Gastrocnemius medialis (tissue), 4 donors: ENCODE measurements around the gene RAPGEF2. TPM values are rescaled to one million over a fixed set of nuclear protein-coding genes. Genes with fewer than 3 reads are reported as not detected.

ENCODE experiments used
- ATAC-seq, 2 donors: fragments of 150-250 bp; one replicate each; pipeline ENCODE4 v1.9.1; 2016
- DNase-seq, 2 donors: peaks; one replicate each; pipeline ENCODE4 v3.0.0-alpha.2; 2019
- H3K27ac ChIP-seq, 4 donors: fragments of 200-600 bp; sonication (generic); 1 replicate in 1 of 4; 2 replicates in 3 of 4; pipeline ENCODE4 v1.5.1; 2016 to 2018; ENCODE audit warnings: mild to moderate bottlenecking in 2 of 4, moderate library complexity in 1 of 4
- H3K27me3 ChIP-seq, 3 donors: fragments of 200-600 bp; sonication (generic) in 2 of 3; 1 replicate in 1 of 3; 2 replicates in 2 of 3; pipeline versions ENCODE4 v1.5.1 to v1.6.0; 2016 to 2019; ENCODE audit warnings: mild to moderate bottlenecking in 1 of 3, moderate library complexity in 1 of 3
- H3K36me3 ChIP-seq, 2 donors: fragments of 200-600 bp; sonication (generic) in 1 of 2; one replicate each; pipeline ENCODE4 v1.5.1; 2017 to 2018
- H3K4me1 ChIP-seq, 2 donors: fragments of 200-600 bp; sonication (generic) in 1 of 2; one replicate each; pipeline ENCODE4 v1.5.1; 2016 to 2017; ENCODE audit warnings: mild to moderate bottlenecking in 2 of 2
- H3K4me3 ChIP-seq, 4 donors: fragments of 200-600 bp; sonication (generic) in 3 of 4; 1 replicate in 1 of 4; 2 replicates in 3 of 4; pipeline ENCODE4 v1.5.1; 2016 to 2019; ENCODE audit warnings: mild to moderate bottlenecking in 2 of 4
- H3K9me3 ChIP-seq, 3 donors: fragments of 200-600 bp; sonication (generic) in 2 of 3; 1 replicate in 1 of 3; 2 replicates in 2 of 3; pipeline ENCODE4 v1.5.1; 2016 to 2019
- POLR2A ChIP-seq, 2 donors: fragments of 450-650 bp; IDR thresholded peaks; one replicate each; pipeline ENCODE4 v1.6.1; 2017; ENCODE audit warnings: antibody characterized with exemption in 2 of 2, mild to moderate bottlenecking in 2 of 2, moderate library complexity in 2 of 2
- in situ Hi-C, 4 donors: fragments of 200-750 bp; cut with MboI; loops; one replicate each; pipeline versions ENCODE4 v1.15.0 to v1.8.0; 2017; ENCODE audit warnings: low sequenced_read_pairs in 4 of 4
- intact Hi-C: fragments of 100-400 bp; cut with DNase I; formaldehyde crosslinking; loops from one replicate; pipeline ENCODE4 v1.15.1; 2023; ENCODE audit warnings: low total_unique reads
- total RNA-seq, 4 donors: library from RNA; depleted of rRNA; stranded (reverse); fragments of >200 nt; gene quantifications; one replicate each; pipeline versions ENCODE4 v1.1.0 to v1.2.3, GENCODE V29; 2016
- TF ChIP-seq, protein P1 (sequence below), 5 experiments: fragments of 450-650 bp in 3 of 5; fragments of 200-600 bp in 2 of 5; sonication (generic) in 2 of 5; IDR thresholded peaks in 4 of 5; conservative IDR thresholded peaks in 1 of 5; 1 replicate in 4 of 5; 2 replicates in 1 of 5; pipeline ENCODE4 v1.5.1; 2016 to 2019; ENCODE audit warnings: antibody characterized with exemption in 5 of 5, mild to moderate bottlenecking in 3 of 5, moderate library complexity in 3 of 5

RAPGEF2 gene
- total RNA-seq, 4 donors from 2014 or later, result 32.9 to 42.3 (median 38.7) TPM

GRCh38 chr4:159239629-159240028, 136.8 kb downstream of the RAPGEF2 start:
- H3K27me3 ChIP-seq, result no peaks in the 10 kb centered on the region
- in situ Hi-C loops (no loop called here), intact Hi-C loops (no loop called here)
- ATAC-seq, result no peak
- DNase-seq, result no peak
- no peaks in the 10 kb centered on the region for H3K9me3 ChIP-seq
- peaks cover 0 to 8% of the 10 kb centered on the region in 2 donors for H3K36me3 ChIP-seq
- H3K4me1 ChIP-seq, result peaks cover 24 to 39% of the 10 kb centered on the region in 2 donors
- TF ChIP-seq, protein P1, sequence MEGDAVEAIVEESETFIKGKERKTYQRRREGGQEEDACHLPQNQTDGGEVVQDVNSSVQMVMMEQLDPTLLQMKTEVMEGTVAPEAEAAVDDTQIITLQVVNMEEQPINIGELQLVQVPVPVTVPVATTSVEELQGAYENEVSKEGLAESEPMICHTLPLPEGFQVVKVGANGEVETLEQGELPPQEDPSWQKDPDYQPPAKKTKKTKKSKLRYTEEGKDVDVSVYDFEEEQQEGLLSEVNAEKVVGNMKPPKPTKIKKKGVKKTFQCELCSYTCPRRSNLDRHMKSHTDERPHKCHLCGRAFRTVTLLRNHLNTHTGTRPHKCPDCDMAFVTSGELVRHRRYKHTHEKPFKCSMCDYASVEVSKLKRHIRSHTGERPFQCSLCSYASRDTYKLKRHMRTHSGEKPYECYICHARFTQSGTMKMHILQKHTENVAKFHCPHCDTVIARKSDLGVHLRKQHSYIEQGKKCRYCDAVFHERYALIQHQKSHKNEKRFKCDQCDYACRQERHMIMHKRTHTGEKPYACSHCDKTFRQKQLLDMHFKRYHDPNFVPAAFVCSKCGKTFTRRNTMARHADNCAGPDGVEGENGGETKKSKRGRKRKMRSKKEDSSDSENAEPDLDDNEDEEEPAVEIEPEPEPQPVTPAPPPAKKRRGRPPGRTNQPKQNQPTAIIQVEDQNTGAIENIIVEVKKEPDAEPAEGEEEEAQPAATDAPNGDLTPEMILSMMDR (IDR thresholded peaks at IDR 0.05 in 4 of 5, conservative IDR thresholded peaks at IDR 0.05 in 1 of 5), result no peak
- TF ChIP-seq POLR2A (IDR thresholded peaks at IDR 0.05), result no peak
- peak overlapping the region; percentile 4 to 48 (median 29) for H3K27ac ChIP-seq
- H3K4me3 ChIP-seq, result no peak overlapping the region

DNA sequence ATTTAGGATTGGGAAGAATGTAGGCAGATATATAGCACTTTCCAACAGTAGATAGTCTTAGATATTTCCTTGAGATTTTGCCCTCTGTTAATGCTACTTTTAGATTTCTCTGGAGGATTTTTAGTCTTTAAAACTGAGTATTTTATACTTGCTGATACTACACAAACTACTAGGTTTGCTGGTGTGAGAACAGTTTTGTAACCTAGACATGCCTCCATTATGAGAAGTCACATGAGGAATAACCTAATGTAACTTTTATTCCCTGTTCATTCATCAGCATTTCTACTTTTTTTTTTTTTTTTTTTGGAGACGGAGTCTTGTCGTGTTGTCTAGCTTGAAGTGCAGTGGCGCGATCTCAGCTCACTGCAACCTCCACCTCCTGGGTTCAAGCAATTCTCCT, 137.2 kb downstream of the RAPGEF2 start:
- peaks cover 0 to 8% of the 10 kb centered on the region in 2 donors for H3K36me3 ChIP-seq
- intact Hi-C loops, result no loop called here
- DNase-seq (no peak), ATAC-seq (no peak)
- peak overlapping the region; percentile 4 to 48 (median 27) for H3K27ac ChIP-seq
- TF ChIP-seq, protein P1 (IDR thresholded peaks at IDR 0.05 in 4 of 5, conservative IDR thresholded peaks at IDR 0.05 in 1 of 5), result no peak
- no peak for TF ChIP-seq POLR2A (IDR thresholded peaks at IDR 0.05)
- no peaks in the 10 kb centered on the region for H3K9me3 ChIP-seq
- H3K27me3 ChIP-seq, result no peaks in the 10 kb centered on the region
- peaks cover 21 to 35% of the 10 kb centered on the region in 2 donors for H3K4me1 ChIP-seq
- H3K4me3 ChIP-seq, result no peak overlapping the region
- in situ Hi-C loops, result no loop called here

DNA sequence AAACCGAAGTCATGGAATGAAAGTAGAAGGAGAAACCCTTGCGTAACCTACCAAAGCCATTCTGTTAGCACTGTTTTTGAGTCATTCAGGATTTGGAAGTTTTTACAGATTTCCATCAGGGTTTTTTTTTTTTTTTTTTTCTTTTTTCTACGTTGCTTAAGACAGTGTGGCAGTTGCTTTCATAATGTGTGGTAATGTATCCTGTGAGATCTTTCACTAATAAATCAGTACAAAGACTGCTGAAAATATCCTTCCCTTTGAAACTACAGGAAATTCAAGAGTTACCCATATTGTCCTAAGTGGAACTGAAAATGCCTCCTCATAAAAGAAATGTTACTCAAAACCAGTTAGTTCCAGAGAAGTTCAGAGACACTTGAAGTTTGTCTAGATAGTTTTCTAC, 137.8 kb downstream of the RAPGEF2 start:
- TF ChIP-seq, protein P1 (IDR thresholded peaks at IDR 0.05 in 4 of 5, conservative IDR thresholded peaks at IDR 0.05 in 1 of 5), result no peak
- no peak for TF ChIP-seq POLR2A (IDR thresholded peaks at IDR 0.05)
- Histone ChIP-seq H3K27me3 (no peaks in the 10 kb centered on the region), H3K36me3 (peaks cover 0 to 8% of the 10 kb centered on the region in 2 donors), H3K9me3 (no peaks in the 10 kb centered on the region), H3K27ac (peak overlapping the region; percentile 20 to 48 (median 38)), H3K4me1 (peaks cover 14 to 28% of the 10 kb centered on the region in 2 donors), H3K4me3 (no peak overlapping the region)
- in situ Hi-C loops, result no loop called here
- intact Hi-C loops, result no loop called here
- DNase-seq (no peak), ATAC-seq (peak; percentile 29 to 34)

DNA sequence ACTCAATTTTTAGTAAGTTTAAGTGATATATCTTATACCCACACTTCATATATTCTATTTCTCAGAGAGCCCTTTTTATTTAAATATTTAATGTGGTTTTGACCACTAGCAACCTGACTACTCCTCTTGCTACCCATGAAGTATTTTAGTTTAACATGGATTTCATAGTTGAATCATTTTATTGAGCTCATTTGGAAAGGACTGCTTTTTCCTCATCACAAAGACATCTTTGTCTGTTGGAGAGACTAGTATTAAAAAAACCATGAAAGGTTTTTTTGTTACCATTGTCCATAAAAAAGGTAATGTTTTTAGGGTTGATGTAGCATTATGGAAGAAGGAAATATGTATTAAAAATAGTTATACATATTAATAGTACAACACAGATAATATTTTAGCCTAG, 139.5 kb downstream of the RAPGEF2 start:
- Histone ChIP-seq H3K27me3 (no peaks in the 10 kb centered on the region), H3K4me1 (peaks cover 10 to 17% of the 10 kb centered on the region in 2 donors), H3K27ac (no peak overlapping the region), H3K9me3 (no peaks in the 10 kb centered on the region), H3K36me3 (peaks cover 0 to 8% of the 10 kb centered on the region in 2 donors), H3K4me3 (no peak overlapping the region)
- in situ Hi-C loops (no loop called here), intact Hi-C loops (no loop called here)
- DNase-seq (no peak), ATAC-seq (no peak)
- TF ChIP-seq, protein P1 (IDR thresholded peaks at IDR 0.05 in 4 of 5, conservative IDR thresholded peaks at IDR 0.05 in 1 of 5), result no peak
- TF ChIP-seq POLR2A (IDR thresholded peaks at IDR 0.05), result no peak
